ENCODE results near the gene SMARCC1. TPM values are rescaled to one million over a fixed set of nuclear protein-coding genes. Genes with fewer than 3 reads are reported as not detected.

Gene SMARCC1
- total RNA-seq, 1 donor from 2014 or later = 75.2 TPM

DNA sequence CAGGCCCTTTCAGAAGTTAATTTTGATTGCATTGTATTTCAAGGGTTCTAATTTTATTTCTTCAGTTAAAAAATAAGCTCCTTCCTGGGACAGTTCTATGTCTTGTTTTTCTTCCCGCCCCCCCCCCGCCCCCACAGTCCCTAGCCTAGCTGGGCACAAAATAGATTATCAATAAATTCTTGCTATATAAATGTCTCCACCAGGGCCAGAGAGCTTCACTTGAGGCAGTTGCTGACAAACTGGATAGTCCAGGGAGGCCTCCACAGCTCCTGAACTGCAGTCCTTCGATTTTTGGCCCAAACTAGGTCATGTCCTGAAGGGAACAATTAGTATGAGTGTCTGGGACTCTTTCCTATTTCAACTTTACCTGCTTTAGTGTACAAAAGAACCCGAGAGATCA lies 193.1 kb downstream of the SMARCC1 start:
- H3K9me3 ChIP-seq (ENCODE audit: control insufficient read depth in 3 of 3, low read length in 3 of 3) = no peaks in the 10 kb centered on the region
- no peak overlapping the region for H3K9ac ChIP-seq (ENCODE audit: low read depth in 1 of 3, low read length in 3 of 3)
- peaks cover 0 to 3% (median under 1%) of the 10 kb centered on the region in 3 donors for H3K4me1 ChIP-seq (ENCODE audit: control insufficient read depth in 3 of 3, insufficient read depth in 3 of 3, low read length in 3 of 3)
- no peaks in the 10 kb centered on the region for H3K27me3 ChIP-seq (ENCODE audit: control insufficient read depth in 3 of 3, insufficient read depth in 3 of 3, low read length in 3 of 3)
- no peak overlapping the region for H3K27ac ChIP-seq (ENCODE audit: low read depth, low read length)
- H3K36me3 ChIP-seq (ENCODE audit: control insufficient read depth in 3 of 3, insufficient read depth in 3 of 3, low read length in 3 of 3) = peaks cover 11 to 33% (median 18%) of the 10 kb centered on the region in 3 donors
- H3K4me3 ChIP-seq (ENCODE audit: low read length in 3 of 3) = no peak overlapping the region

DNA sequence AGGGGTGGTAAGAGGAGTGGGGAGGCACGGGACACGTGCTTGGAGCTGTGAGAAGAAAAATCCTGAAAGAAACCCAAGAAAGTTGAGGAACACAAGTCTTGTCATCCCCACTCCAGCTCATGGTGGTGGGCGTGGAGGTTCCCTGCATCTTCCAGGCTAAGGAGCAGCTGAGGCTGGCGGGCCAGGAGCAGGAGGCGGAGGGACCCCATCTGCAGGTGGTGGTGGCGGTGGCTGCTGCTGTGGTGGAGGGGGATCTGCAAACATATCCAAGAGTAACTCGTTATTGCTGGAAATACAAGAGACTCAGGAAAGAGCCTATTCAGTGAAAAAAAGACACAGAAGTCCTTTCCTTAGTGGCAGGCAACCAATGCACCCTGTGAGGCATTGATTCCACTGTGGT lies 193.6 kb downstream of the SMARCC1 start:
- Histone ChIP-seq H3K36me3 (ENCODE audit: control insufficient read depth in 3 of 3, insufficient read depth in 3 of 3, low read length in 3 of 3) (peaks cover 9 to 33% (median 18%) of the 10 kb centered on the region in 3 donors), H3K9me3 (ENCODE audit: control insufficient read depth in 3 of 3, low read length in 3 of 3) (no peaks in the 10 kb centered on the region), H3K4me3 (ENCODE audit: low read length in 3 of 3) (no peak overlapping the region), H3K4me1 (ENCODE audit: control insufficient read depth in 3 of 3, insufficient read depth in 3 of 3, low read length in 3 of 3) (peaks cover 0 to 6% (median 3%) of the 10 kb centered on the region in 3 donors), H3K27ac (ENCODE audit: low read depth, low read length) (no peak overlapping the region), H3K27me3 (ENCODE audit: control insufficient read depth in 3 of 3, insufficient read depth in 3 of 3, low read length in 3 of 3) (no peaks in the 10 kb centered on the region), H3K9ac (ENCODE audit: low read depth in 1 of 3, low read length in 3 of 3) (no peak overlapping the region)

- Histone ChIP-seq H3K36me3 (ENCODE audit: control insufficient read depth in 3 of 3, insufficient read depth in 3 of 3, low read length in 3 of 3) (peaks cover 9 to 33% (median 18%) of the 10 kb centered on the region in 3 donors), H3K27me3 (ENCODE audit: control insufficient read depth in 3 of 3, insufficient read depth in 3 of 3, low read length in 3 of 3) (no peaks in the 10 kb centered on the region), H3K9me3 (ENCODE audit: control insufficient read depth in 3 of 3, low read length in 3 of 3) (no peaks in the 10 kb centered on the region), H3K4me1 (ENCODE audit: control insufficient read depth in 3 of 3, insufficient read depth in 3 of 3, low read length in 3 of 3) (peaks cover 0 to 10% (median 6%) of the 10 kb centered on the region in 3 donors), H3K4me3 (ENCODE audit: low read length in 3 of 3) (no peak overlapping the region), H3K27ac (ENCODE audit: low read depth, low read length) (no peak overlapping the region), H3K9ac (ENCODE audit: low read depth in 1 of 3, low read length in 3 of 3) (no peak overlapping the region)
Measured at GRCh38 chr3:47586746-47587145, 194.9 kb downstream of the SMARCC1 start.

GRCh38 chr3:47583320-47584075 lies 198.2 kb downstream of the SMARCC1 start:
- Histone ChIP-seq H3K4me1 (ENCODE audit: control insufficient read depth in 3 of 3, insufficient read depth in 3 of 3, low read length in 3 of 3) (peaks cover 6 to 14% (median 12%) of the 10 kb centered on the region in 3 donors), H3K27ac (ENCODE audit: low read depth, low read length) (no peak overlapping the region), H3K9ac (ENCODE audit: low read depth in 1 of 3, low read length in 3 of 3) (no peak overlapping the region), H3K4me3 (ENCODE audit: low read length in 3 of 3) (no peak overlapping the region), H3K27me3 (ENCODE audit: control insufficient read depth in 3 of 3, insufficient read depth in 3 of 3, low read length in 3 of 3) (peaks cover 0 to 6% (median 4%) of the 10 kb centered on the region in 3 donors), H3K9me3 (ENCODE audit: control insufficient read depth in 3 of 3, low read length in 3 of 3) (no peaks in the 10 kb centered on the region), H3K36me3 (ENCODE audit: control insufficient read depth in 3 of 3, insufficient read depth in 3 of 3, low read length in 3 of 3) (peaks cover 4 to 17% (median 12%) of the 10 kb centered on the region in 3 donors)

DNA sequence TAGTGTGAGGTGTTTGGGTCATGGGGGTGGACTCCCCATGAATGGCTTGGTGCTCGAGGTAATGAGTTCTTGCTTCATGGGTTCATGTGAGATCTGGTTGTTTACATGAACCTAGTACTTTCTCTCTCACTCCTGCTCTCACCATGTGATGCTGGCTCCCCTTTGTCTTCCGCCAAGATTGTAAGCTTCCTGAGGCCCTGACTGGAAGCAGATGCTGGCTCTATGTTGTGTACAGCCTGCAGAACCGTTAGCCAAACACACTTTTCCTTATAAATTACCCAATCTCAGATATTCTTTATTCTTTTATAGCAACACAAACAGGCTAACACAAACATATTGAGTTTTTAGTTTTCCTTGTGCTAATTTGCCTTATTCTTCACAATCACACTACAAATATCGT lies 199.9 kb downstream of the SMARCC1 start:
- Histone ChIP-seq H3K27me3 (ENCODE audit: control insufficient read depth in 3 of 3, insufficient read depth in 3 of 3, low read length in 3 of 3) (peaks cover 3 to 14% (median 4%) of the 10 kb centered on the region in 3 donors), H3K4me3 (ENCODE audit: low read length in 3 of 3) (no peak overlapping the region), H3K27ac (ENCODE audit: low read depth, low read length) (no peak overlapping the region), H3K9ac (ENCODE audit: low read depth in 1 of 3, low read length in 3 of 3) (no peak overlapping the region), H3K9me3 (ENCODE audit: control insufficient read depth in 3 of 3, low read length in 3 of 3) (no peaks in the 10 kb centered on the region), H3K36me3 (ENCODE audit: control insufficient read depth in 3 of 3, insufficient read depth in 3 of 3, low read length in 3 of 3) (peaks cover 0 to 4% (median 0%) of the 10 kb centered on the region in 3 donors), H3K4me1 (ENCODE audit: control insufficient read depth in 3 of 3, insufficient read depth in 3 of 3, low read length in 3 of 3) (peaks cover 6 to 18% (median 16%) of the 10 kb centered on the region in 3 donors)

DNA sequence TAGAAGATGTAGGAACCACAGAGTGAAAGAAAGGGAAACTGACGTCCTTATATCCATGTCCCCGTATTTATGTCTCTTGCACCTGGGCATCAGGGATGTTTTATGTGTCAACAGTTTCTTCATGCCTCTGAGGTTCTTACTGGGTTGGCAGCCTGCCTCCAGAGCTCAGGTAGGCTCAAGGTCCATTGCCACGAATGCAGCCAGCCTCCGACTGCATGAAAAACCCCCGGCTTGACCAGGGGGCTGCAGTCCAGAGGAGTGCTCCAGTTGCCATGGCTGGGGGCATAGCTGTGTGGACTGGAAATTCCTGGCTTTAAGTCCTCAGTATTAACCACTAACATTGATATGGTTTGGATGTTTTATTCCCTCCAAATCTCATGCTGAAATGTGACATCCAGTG lies 200.3 kb downstream of the SMARCC1 start:
- Histone ChIP-seq H3K27me3 (ENCODE audit: control insufficient read depth in 3 of 3, insufficient read depth in 3 of 3, low read length in 3 of 3) (peaks cover 3 to 16% (median 4%) of the 10 kb centered on the region in 3 donors), H3K36me3 (ENCODE audit: control insufficient read depth in 3 of 3, insufficient read depth in 3 of 3, low read length in 3 of 3) (peaks cover 0 to 2% (median 0%) of the 10 kb centered on the region in 3 donors), H3K9ac (ENCODE audit: low read depth in 1 of 3, low read length in 3 of 3) (no peak overlapping the region), H3K4me1 (ENCODE audit: control insufficient read depth in 3 of 3, insufficient read depth in 3 of 3, low read length in 3 of 3) (peaks cover 6 to 18% (median 16%) of the 10 kb centered on the region in 3 donors), H3K9me3 (ENCODE audit: control insufficient read depth in 3 of 3, low read length in 3 of 3) (no peaks in the 10 kb centered on the region), H3K4me3 (ENCODE audit: low read length in 3 of 3) (no peak overlapping the region), H3K27ac (ENCODE audit: low read depth, low read length) (no peak overlapping the region)

DNA sequence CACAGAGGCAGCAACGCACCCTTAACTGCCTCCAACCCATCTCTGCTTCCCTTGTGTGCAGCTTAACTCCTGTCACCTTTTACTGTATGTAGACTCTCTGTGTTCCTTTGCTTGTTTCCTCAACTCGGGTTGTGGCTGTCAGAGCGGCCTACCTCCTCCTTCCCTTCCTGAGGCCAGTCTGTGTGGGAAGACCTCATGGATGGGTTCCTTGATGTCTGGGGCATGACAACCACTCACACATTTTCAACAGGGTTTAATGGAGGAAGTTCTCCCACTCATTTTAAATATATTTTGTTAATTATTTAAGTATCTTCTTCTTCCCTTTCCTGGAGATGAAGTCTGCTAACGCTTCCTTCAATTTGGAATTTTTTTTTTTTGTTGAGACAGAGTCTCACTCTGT lies 201.2 kb downstream of the SMARCC1 start:
- no peaks in the 10 kb centered on the region for H3K9me3 ChIP-seq (ENCODE audit: control insufficient read depth in 3 of 3, low read length in 3 of 3)
- H3K27ac ChIP-seq (ENCODE audit: low read depth, low read length) = no peak overlapping the region
- H3K4me1 ChIP-seq (ENCODE audit: control insufficient read depth in 3 of 3, insufficient read depth in 3 of 3, low read length in 3 of 3) = peaks cover 6 to 18% (median 16%) of the 10 kb centered on the region in 3 donors
- peaks cover 0 to 1% (median 0%) of the 10 kb centered on the region in 3 donors for H3K36me3 ChIP-seq (ENCODE audit: control insufficient read depth in 3 of 3, insufficient read depth in 3 of 3, low read length in 3 of 3)
- H3K9ac ChIP-seq (ENCODE audit: low read depth in 1 of 3, low read length in 3 of 3) = no peak overlapping the region
- peaks cover 3 to 16% (median 4%) of the 10 kb centered on the region in 3 donors for H3K27me3 ChIP-seq (ENCODE audit: control insufficient read depth in 3 of 3, insufficient read depth in 3 of 3, low read length in 3 of 3)
- no peak overlapping the region for H3K4me3 ChIP-seq (ENCODE audit: low read length in 3 of 3)

DNA sequence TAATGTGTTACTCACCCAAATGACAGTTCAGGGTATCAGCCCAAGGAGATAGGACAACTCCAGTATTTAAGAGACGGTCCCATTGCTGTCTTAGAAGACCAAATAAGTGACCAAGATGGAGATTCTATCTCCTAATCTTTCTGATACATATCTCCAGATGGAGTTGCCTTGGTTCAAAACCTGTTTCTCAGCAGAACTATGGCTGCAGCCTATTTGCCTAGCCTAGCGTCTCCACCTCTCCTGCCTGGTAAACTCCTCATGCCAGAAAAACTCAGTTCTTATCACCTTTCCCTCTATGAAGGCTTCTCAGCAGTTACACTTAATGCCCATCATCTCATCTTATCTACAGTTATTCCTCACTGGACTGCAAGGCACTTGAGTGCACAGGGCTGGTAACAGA lies 201.8 kb downstream of the SMARCC1 start:
- Histone ChIP-seq H3K27ac (ENCODE audit: low read depth, low read length) (no peak overlapping the region), H3K9me3 (ENCODE audit: control insufficient read depth in 3 of 3, low read length in 3 of 3) (no peaks in the 10 kb centered on the region), H3K36me3 (ENCODE audit: control insufficient read depth in 3 of 3, insufficient read depth in 3 of 3, low read length in 3 of 3) (no peaks in the 10 kb centered on the region), H3K9ac (ENCODE audit: low read depth in 1 of 3, low read length in 3 of 3) (no peak overlapping the region), H3K27me3 (ENCODE audit: control insufficient read depth in 3 of 3, insufficient read depth in 3 of 3, low read length in 3 of 3) (peaks cover 3 to 16% (median 4%) of the 10 kb centered on the region in 3 donors), H3K4me3 (ENCODE audit: low read length in 3 of 3) (no peak overlapping the region), H3K4me1 (ENCODE audit: control insufficient read depth in 3 of 3, insufficient read depth in 3 of 3, low read length in 3 of 3) (peaks cover 6 to 18% (median 16%) of the 10 kb centered on the region in 3 donors)

DNA sequence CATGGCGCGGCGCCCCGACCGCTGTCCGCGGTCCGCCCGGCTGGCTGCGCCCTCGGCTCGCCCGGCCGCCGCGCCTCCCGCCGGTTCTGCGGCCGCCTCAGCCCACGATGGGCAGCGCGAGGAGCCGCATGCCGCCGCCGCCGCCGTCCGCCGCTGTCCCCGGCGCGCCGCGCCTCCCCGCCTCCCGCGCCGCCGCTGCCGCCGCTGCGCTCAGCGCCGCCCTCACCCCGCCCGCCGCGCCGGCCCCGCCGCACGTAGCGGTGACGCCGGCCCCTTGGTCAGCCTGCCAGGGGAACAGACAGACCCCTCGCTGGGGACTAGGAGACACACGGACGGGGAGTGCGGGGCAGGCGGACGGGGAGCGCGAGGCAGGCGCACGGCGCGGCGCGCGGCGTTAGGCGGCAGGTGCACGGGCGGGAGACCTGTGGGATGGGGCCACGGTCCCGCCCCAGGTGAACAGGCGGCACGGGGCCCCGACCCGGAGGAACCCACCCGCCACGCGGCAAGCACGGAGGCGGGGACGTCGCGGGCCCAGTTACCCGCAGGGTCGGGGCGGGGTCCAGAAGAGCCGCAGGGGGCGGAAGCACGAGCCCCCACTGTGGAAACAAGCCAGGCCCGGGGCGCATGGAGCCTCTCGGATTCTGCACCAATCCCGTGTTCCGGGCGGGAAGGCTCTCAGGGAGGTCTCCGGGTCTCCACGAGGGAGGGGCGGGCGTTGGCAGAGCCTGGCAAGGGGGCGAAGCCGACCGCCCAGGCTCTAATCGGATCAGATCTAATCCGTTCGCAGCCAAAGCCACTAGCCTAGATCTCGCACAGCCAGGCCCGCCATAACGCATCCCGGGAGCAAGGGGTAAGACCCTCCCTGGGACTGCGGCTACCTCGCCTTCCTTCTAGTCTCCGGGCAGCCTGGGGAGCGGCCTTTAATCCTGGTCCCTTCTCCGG lies 202.7 kb downstream of the SMARCC1 start, which contains the start of gene CSPG5:
Gene CSPG5 (minus strand): TSS at position 175 of the 942 bp plus-strand sequence. CDS start 172 bp downstream, at position 3.
- Histone ChIP-seq H3K9ac (ENCODE audit: low read depth in 1 of 3, low read length in 3 of 3) (peak within 1 kb of the TSS in 2 of 3 donors; percentile 38 to 64), H3K27me3 (ENCODE audit: control insufficient read depth in 3 of 3, insufficient read depth in 3 of 3, low read length in 3 of 3) (peaks cover 3 to 16% (median 4%) of the 10 kb centered on the region in 3 donors), H3K4me1 (ENCODE audit: control insufficient read depth in 3 of 3, insufficient read depth in 3 of 3, low read length in 3 of 3) (peaks cover 6 to 18% (median 16%) of the 10 kb centered on the region in 3 donors), H3K4me3 (ENCODE audit: low read length in 3 of 3) (peak within 1 kb of the TSS; percentile 30 to 65 (median 63)), H3K9me3 (ENCODE audit: control insufficient read depth in 3 of 3, low read length in 3 of 3) (no peaks in the 10 kb centered on the region), H3K27ac (ENCODE audit: low read depth, low read length) (no peak within 1 kb of the TSS), H3K36me3 (ENCODE audit: control insufficient read depth in 3 of 3, insufficient read depth in 3 of 3, low read length in 3 of 3) (no peaks in the 10 kb centered on the region)
